IPS DF 4.7 (cell line): ENCODE measurements around the gene PRKX.
"Not testable (repeated sequence)": the region's sequence is repeated elsewhere in the genome, so short reads cannot be mapped to it uniquely, and the experiment has no call there.

Experiments
- DNase-seq: peaks from one replicate; pipeline ENCODE4 v3.0.0-alpha.2; 2013; ENCODE audit warnings: low spot score; ENCODE audit errors: extremely low read depth

The PRKX gene

GRCh38 chrX:3711331-3711917, 2.0 kb downstream of the PRKX start:
- no peak for DNase-seq

GRCh38 chrX:3707673-3708274, 5.7 kb downstream of the PRKX start:
- not testable (repeated sequence) for DNase-seq

- no peak for DNase-seq
Observed at GRCh38 chrX:3706481-3706880, 7.0 kb downstream of the PRKX start.

- DNase-seq: not testable (repeated sequence)
Observed at GRCh38 chrX:3703251-3703650, 10.2 kb downstream of the PRKX start.

- DNase-seq: not testable (repeated sequence)
Observed at GRCh38 chrX:3702095-3702494, 11.4 kb downstream of the PRKX start.

- DNase-seq: not testable (repeated sequence)
Observed at GRCh38 chrX:3701445-3701928, 12.0 kb downstream of the PRKX start.

GRCh38 chrX:3699821-3700381, 13.5 kb downstream of the PRKX start:
- no peak for DNase-seq

- no peak for DNase-seq
Observed at GRCh38 chrX:3697701-3698279, 15.7 kb downstream of the PRKX start.

- no peak for DNase-seq
Observed at GRCh38 chrX:3697220-3697684, 16.2 kb downstream of the PRKX start.

GRCh38 chrX:3695536-3695935, 17.9 kb downstream of the PRKX start:
- no peak for DNase-seq

- DNase-seq: no peak
Observed at GRCh38 chrX:3690140-3690539, 23.3 kb downstream of the PRKX start.

- DNase-seq: not testable (repeated sequence)
Observed at GRCh38 chrX:3683236-3683635, 30.2 kb downstream of the PRKX start.

GRCh38 chrX:3680459-3680858, 33.0 kb downstream of the PRKX start:
- DNase-seq: no peak

- DNase-seq: no peak
Observed at GRCh38 chrX:3679669-3680068, 33.8 kb downstream of the PRKX start.

GRCh38 chrX:3678328-3678727, 35.1 kb downstream of the PRKX start:
- DNase-seq: no peak

- no peak for DNase-seq
Observed at GRCh38 chrX:3674881-3675280, 38.6 kb downstream of the PRKX start.

- DNase-seq: no peak
Observed at GRCh38 chrX:3669841-3670475, 43.5 kb downstream of the PRKX start.

- DNase-seq: no peak
Observed at GRCh38 chrX:3666975-3667374, 46.5 kb downstream of the PRKX start.

GRCh38 chrX:3664921-3665320, 48.5 kb downstream of the PRKX start:
- no peak for DNase-seq

GRCh38 chrX:3663576-3664250, 49.7 kb downstream of the PRKX start:
- DNase-seq: not testable (repeated sequence)

- no peak for DNase-seq
Observed at GRCh38 chrX:3659761-3660160, 53.7 kb downstream of the PRKX start.
